GM23338 (cell line): ENCODE results near the gene CANT1. TPM values are rescaled to one million over a fixed set of nuclear protein-coding genes. Genes with fewer than 3 reads are reported as not detected.

Experiments used
- ATAC-seq: fragments of 200-7000 bp; cut with Tn5 transposase; 3 replicates; pipeline ENCODE4 v1.9.1; 2020
- DNase-seq: peaks from one replicate; pipeline ENCODE4 v3.0.0-alpha.2; 2015; ENCODE audit warnings: low spot score
- H2AFZ ChIP-seq: fragments of 200-600 bp; sonication (generic); 2 replicates; pipeline ENCODE4 v1.8.0; 2016; ENCODE audit warnings: antibody characterized with exemption, mild to moderate bottlenecking, moderate library complexity
- H3F3A ChIP-seq: fragments of 200-600 bp; sonication (generic); replicated peaks from 2 replicates; pipeline ENCODE4 v1.8.0; 2017; ENCODE audit warnings: antibody characterized with exemption, mixed run types, low read depth
- H3K27ac ChIP-seq: fragments of 200-600 bp; sonication (generic); 2 replicates; pipeline ENCODE4 v1.6.1; 2016; ENCODE audit warnings: low read depth
- H3K27me3 ChIP-seq: fragments of 200-600 bp; sonication (generic); 2 replicates; pipeline ENCODE4 v1.8.0; 2016; ENCODE audit warnings: mild to moderate bottlenecking, mixed run types, moderate library complexity; ENCODE audit not compliant: insufficient read depth
- H3K36me3 ChIP-seq: fragments of 200-600 bp; sonication (generic); 2 replicates; pipeline ENCODE4 v1.8.0; 2016; ENCODE audit warnings: mild to moderate bottlenecking; ENCODE audit not compliant: insufficient read depth
- H3K4me1 ChIP-seq: fragments of 200-600 bp; sonication (generic); 2 replicates; pipeline ENCODE4 v1.8.0; 2016; ENCODE audit warnings: mild to moderate bottlenecking, moderate library complexity; ENCODE audit not compliant: insufficient read depth
- H3K4me2 ChIP-seq: fragments of 200-600 bp; sonication (generic); 2 replicates; pipeline ENCODE4 v1.7.1; 2017; ENCODE audit warnings: mixed run types
- H3K4me3 ChIP-seq: fragments of 200-600 bp; sonication (generic); 2 replicates; pipeline ENCODE4 v1.6.1; 2016; ENCODE audit warnings: mixed run types
- H3K79me2 ChIP-seq: fragments of 200-600 bp; sonication (generic); replicated peaks from 2 replicates; pipeline ENCODE4 v1.8.0; 2017; ENCODE audit warnings: mild to moderate bottlenecking; ENCODE audit not compliant: insufficient read depth
- H3K9me2 ChIP-seq: fragments of 200-600 bp; sonication (generic); 2 replicates; pipeline ENCODE4 v1.8.0; 2017; ENCODE audit not compliant: insufficient read depth
- H4K20me1 ChIP-seq: fragments of 200-600 bp; sonication (generic); replicated peaks from 2 replicates; pipeline ENCODE4 v1.8.0; 2017; ENCODE audit warnings: mild to moderate bottlenecking; ENCODE audit not compliant: insufficient read depth
- H3K27ac Mint-ChIP-seq: 2 replicates; pipeline ENCODE4 v1.8.0; 2020; ENCODE audit warnings: inconsistent platforms, mild to moderate bottlenecking, moderate library complexity, mixed read lengths
- H3K27me3 Mint-ChIP-seq: 3 replicates; pipeline ENCODE4 v1.8.0; 2022; ENCODE audit warnings: low read depth, mild to moderate bottlenecking, moderate library complexity, mixed read lengths, inconsistent platforms; ENCODE audit not compliant: insufficient read depth, poor library complexity
- H3K36me3 Mint-ChIP-seq: 3 replicates; pipeline ENCODE4 v1.8.0; 2021; ENCODE audit warnings: low read depth, mild to moderate bottlenecking, inconsistent platforms, moderate library complexity, mixed read lengths
- H3K4me1 Mint-ChIP-seq: 3 replicates; pipeline ENCODE4 v1.8.0; 2020; ENCODE audit warnings: mild to moderate bottlenecking, inconsistent platforms, mixed read lengths
- H3K4me3 Mint-ChIP-seq: 3 replicates; pipeline ENCODE4 v1.8.0; 2021; ENCODE audit warnings: moderate library complexity, mild to moderate bottlenecking, inconsistent platforms, mixed read lengths
- H3K9me3 Mint-ChIP-seq: 3 replicates; pipeline ENCODE4 v1.8.0; 2020; ENCODE audit warnings: moderate library complexity, mild to moderate bottlenecking, inconsistent platforms, mixed read lengths
- CREB1 ChIP-seq: fragments of 250-450 bp; sonication (Bioruptor Pico); IDR thresholded peaks from 2 replicates; pipeline ENCODE4 v1.5.0; 2020; ENCODE audit warnings: low read depth, mild to moderate bottlenecking, moderate library complexity
- CTCF ChIP-seq, 2 experiments: fragments of 200-600 bp in 1 of 2; sonication (generic) in 1 of 2; conservative IDR thresholded peaks; 2 replicates each; pipeline versions ENCODE4 v1.5.1 to v1.6.1; 2016 to 2017; ENCODE audit warnings: antibody characterized with exemption in 2 of 2, low read depth in 2 of 2, mild to moderate bottlenecking in 2 of 2, moderate library complexity in 1 of 2
- EZH2 ChIP-seq: fragments of 200-600 bp; sonication (generic); IDR thresholded peaks from one replicate; pipeline ENCODE4 v1.8.0; 2017; ENCODE audit warnings: antibody characterized with exemption, mild to moderate bottlenecking, low read depth; ENCODE audit not compliant: unreplicated experiment
- EZH2phosphoT487 ChIP-seq: fragments of 200-600 bp; sonication (generic); IDR thresholded peaks from one replicate; pipeline ENCODE4 v1.8.1; 2018; ENCODE audit warnings: antibody characterized with exemption; ENCODE audit not compliant: unreplicated experiment
- JUNB ChIP-seq: IDR thresholded peaks from one replicate; pipeline ENCODE4 v1.6.1; 2016; ENCODE audit warnings: antibody characterized with exemption; ENCODE audit not compliant: unreplicated experiment
- NANOG ChIP-seq: IDR thresholded peaks from 2 replicates; pipeline ENCODE4 v1.6.1; 2016; ENCODE audit warnings: antibody characterized with exemption, borderline replicate concordance
- POLR2AphosphoS5 ChIP-seq: IDR thresholded peaks from 2 replicates; pipeline ENCODE4 v1.6.1; 2016; ENCODE audit warnings: antibody characterized with exemption, low read depth
- STAT1 ChIP-seq: IDR thresholded peaks from one replicate; pipeline ENCODE4 v1.6.1; 2016; ENCODE audit warnings: antibody characterized with exemption; ENCODE audit not compliant: unreplicated experiment
- ZNF114 ChIP-seq: fragments of 250-450 bp; sonication (Bioruptor Pico); IDR thresholded peaks from 2 replicates; pipeline ENCODE4 v1.5.0; 2020; ENCODE audit warnings: mild to moderate bottlenecking, moderate library complexity
- ZNF331 ChIP-seq: fragments of 250-450 bp; sonication (Bioruptor Pico); IDR thresholded peaks from 2 replicates; pipeline ENCODE4 v1.5.0; 2020; ENCODE audit warnings: low read depth, mild to moderate bottlenecking, moderate library complexity
- ZNF462 ChIP-seq: fragments of 250-450 bp; sonication (Bioruptor Pico); IDR thresholded peaks from 2 replicates; pipeline ENCODE4 v1.5.0; 2020; ENCODE audit warnings: mild to moderate bottlenecking, moderate library complexity
- polyA plus RNA-seq: library from polyadenylated mRNA; unstranded; fragments of >200 nt; fragmentation: Nextera tagmentation; extraction: Ambion mirVana; gene quantifications from 2 replicates; pipeline ENCODE4 v1.2.1, GENCODE V29; 2016
- total RNA-seq: library from RNA; depleted of rRNA; stranded (reverse); fragments of >200 nt; shearing (Covaris generic); gene quantifications from 2 replicates; pipeline ENCODE4 v1.2.3, GENCODE V29; 2014
- TF ChIP-seq, protein P1 (sequence below): IDR thresholded peaks from 2 replicates; pipeline ENCODE4 v1.6.1; 2016; ENCODE audit warnings: antibody characterized with exemption
- TF ChIP-seq, protein P2 (sequence below): IDR thresholded peaks from one replicate; pipeline ENCODE4 v1.6.1; 2018; ENCODE audit warnings: antibody characterized with exemption; ENCODE audit not compliant: unreplicated experiment

CANT1 gene
- total and polyA plus RNA-seq, 2 experiments from 2014 or later = 5.9 to 38.8 TPM

GRCh38 chr17:78991017-78991738 lies 18.4 kb downstream of the CANT1 start:
- no peak for DNase-seq
- H3K27me3 ChIP-seq = no peaks in the 10 kb centered on the region
- H3K4me1 ChIP-seq = peaks cover 7% of the 10 kb centered on the region
- no peaks in the 10 kb centered on the region for H3F3A ChIP-seq
- no peak overlapping the region for H3K4me2 ChIP-seq
- peaks cover 28% of the 10 kb centered on the region for H3K36me3 Mint-ChIP-seq
- peaks cover 17% of the 10 kb centered on the region for H3K27me3 Mint-ChIP-seq
- peaks cover 3% of the 10 kb centered on the region; the same call in 1 of the 2 replicates for H4K20me1 ChIP-seq
- H3K27ac Mint-ChIP-seq = no peak overlapping the region
- no peak for ATAC-seq
- no peak overlapping the region for H3K4me3 Mint-ChIP-seq
- no peak overlapping the region for H2AFZ ChIP-seq
- no peaks in the 10 kb centered on the region for H3K9me3 Mint-ChIP-seq
- no peaks in the 10 kb centered on the region for H3K79me2 ChIP-seq
- 0 out of 2 replicates have a peak, but pooled peaks cover 3% of the 10 kb centered on the region for H3K36me3 ChIP-seq
- no peaks in the 10 kb centered on the region for H3K9me2 ChIP-seq
- peaks cover 9% of the 10 kb centered on the region; the same call in 2 of the 3 replicates for H3K4me1 Mint-ChIP-seq
- no peak overlapping the region for H3K27ac ChIP-seq
- H3K4me3 ChIP-seq = no peak overlapping the region
- TF ChIP-seq EZH2phosphoT487 (no peak), CREB1 (CRISPR knock-in tag) (no peak), EZH2 (no peak), ZNF462 (CRISPR knock-in tag) (no peak), ZNF331 (CRISPR knock-in tag) (no peak), NANOG (no peak), ZNF114 (CRISPR knock-in tag) (no peak), JUNB (no peak), CTCF (conservative IDR thresholded peaks at IDR 0.05; ENCODE audit: low read depth in 2 of 2) (no peak), STAT1 (no peak), POLR2AphosphoS5 (no peak)
- TF ChIP-seq, protein P1, sequence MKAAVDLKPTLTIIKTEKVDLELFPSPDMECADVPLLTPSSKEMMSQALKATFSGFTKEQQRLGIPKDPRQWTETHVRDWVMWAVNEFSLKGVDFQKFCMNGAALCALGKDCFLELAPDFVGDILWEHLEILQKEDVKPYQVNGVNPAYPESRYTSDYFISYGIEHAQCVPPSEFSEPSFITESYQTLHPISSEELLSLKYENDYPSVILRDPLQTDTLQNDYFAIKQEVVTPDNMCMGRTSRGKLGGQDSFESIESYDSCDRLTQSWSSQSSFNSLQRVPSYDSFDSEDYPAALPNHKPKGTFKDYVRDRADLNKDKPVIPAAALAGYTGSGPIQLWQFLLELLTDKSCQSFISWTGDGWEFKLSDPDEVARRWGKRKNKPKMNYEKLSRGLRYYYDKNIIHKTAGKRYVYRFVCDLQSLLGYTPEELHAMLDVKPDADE = no peak
- TF ChIP-seq, protein P2, sequence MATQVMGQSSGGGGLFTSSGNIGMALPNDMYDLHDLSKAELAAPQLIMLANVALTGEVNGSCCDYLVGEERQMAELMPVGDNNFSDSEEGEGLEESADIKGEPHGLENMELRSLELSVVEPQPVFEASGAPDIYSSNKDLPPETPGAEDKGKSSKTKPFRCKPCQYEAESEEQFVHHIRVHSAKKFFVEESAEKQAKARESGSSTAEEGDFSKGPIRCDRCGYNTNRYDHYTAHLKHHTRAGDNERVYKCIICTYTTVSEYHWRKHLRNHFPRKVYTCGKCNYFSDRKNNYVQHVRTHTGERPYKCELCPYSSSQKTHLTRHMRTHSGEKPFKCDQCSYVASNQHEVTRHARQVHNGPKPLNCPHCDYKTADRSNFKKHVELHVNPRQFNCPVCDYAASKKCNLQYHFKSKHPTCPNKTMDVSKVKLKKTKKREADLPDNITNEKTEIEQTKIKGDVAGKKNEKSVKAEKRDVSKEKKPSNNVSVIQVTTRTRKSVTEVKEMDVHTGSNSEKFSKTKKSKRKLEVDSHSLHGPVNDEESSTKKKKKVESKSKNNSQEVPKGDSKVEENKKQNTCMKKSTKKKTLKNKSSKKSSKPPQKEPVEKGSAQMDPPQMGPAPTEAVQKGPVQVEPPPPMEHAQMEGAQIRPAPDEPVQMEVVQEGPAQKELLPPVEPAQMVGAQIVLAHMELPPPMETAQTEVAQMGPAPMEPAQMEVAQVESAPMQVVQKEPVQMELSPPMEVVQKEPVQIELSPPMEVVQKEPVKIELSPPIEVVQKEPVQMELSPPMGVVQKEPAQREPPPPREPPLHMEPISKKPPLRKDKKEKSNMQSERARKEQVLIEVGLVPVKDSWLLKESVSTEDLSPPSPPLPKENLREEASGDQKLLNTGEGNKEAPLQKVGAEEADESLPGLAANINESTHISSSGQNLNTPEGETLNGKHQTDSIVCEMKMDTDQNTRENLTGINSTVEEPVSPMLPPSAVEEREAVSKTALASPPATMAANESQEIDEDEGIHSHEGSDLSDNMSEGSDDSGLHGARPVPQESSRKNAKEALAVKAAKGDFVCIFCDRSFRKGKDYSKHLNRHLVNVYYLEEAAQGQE = no peak
